Fibroblast of gingiva (primary cell): ENCODE results near the gene MBNL1.
A peak's percentile ranks its signal among the peaks of the same experiment; 100 is the strongest.
"Not testable (repeated sequence)": the region's sequence is repeated elsewhere in the genome, so short reads cannot be mapped to it uniquely, and the experiment has no call there.

Source experiments
- DNase-seq: peaks from one replicate; pipeline ENCODE4 v3.0.0-alpha.2; 2011; ENCODE audit warnings: low read depth

The MBNL1 gene

GRCh38 chr3:152350139-152350538 is 81.4 kb downstream of the MBNL1 start:
- no peak for DNase-seq

- DNase-seq: no peak
Measured at GRCh38 chr3:152350776-152351175, 82.0 kb downstream of the MBNL1 start.

GRCh38 chr3:152352554-152352953 is 83.8 kb downstream of the MBNL1 start:
- no peak for DNase-seq

- no peak for DNase-seq
Measured at GRCh38 chr3:152353578-152353977, 84.8 kb downstream of the MBNL1 start.

GRCh38 chr3:152355744-152356665 is 87.3 kb downstream of the MBNL1 start:
- peak; percentile 25 for DNase-seq

- no peak for DNase-seq
Measured at GRCh38 chr3:152356870-152357276, 88.1 kb downstream of the MBNL1 start.

GRCh38 chr3:152357587-152357986 is 88.9 kb downstream of the MBNL1 start:
- no peak for DNase-seq

- DNase-seq: no peak
Measured at GRCh38 chr3:152359385-152360248, 90.9 kb downstream of the MBNL1 start.

- no peak for DNase-seq
Measured at GRCh38 chr3:152360302-152360701, 91.6 kb downstream of the MBNL1 start.

- no peak for DNase-seq
Measured at GRCh38 chr3:152360966-152361365, 92.2 kb downstream of the MBNL1 start.

GRCh38 chr3:152362086-152362485 is 93.4 kb downstream of the MBNL1 start:
- no peak for DNase-seq

- no peak for DNase-seq
Measured at GRCh38 chr3:152364237-152364636, 95.5 kb downstream of the MBNL1 start.

GRCh38 chr3:152365126-152365525 is 96.4 kb downstream of the MBNL1 start:
- DNase-seq: no peak

GRCh38 chr3:152365766-152366593 is 97.3 kb downstream of the MBNL1 start:
- peak; percentile 54 for DNase-seq

- DNase-seq: not testable (repeated sequence)
Measured at GRCh38 chr3:152367192-152367591, 98.5 kb downstream of the MBNL1 start.

GRCh38 chr3:152372633-152373032 is 103.9 kb downstream of the MBNL1 start:
- DNase-seq: not testable (repeated sequence)

- no peak for DNase-seq
Measured at GRCh38 chr3:152373379-152373778, 104.7 kb downstream of the MBNL1 start.

GRCh38 chr3:152374262-152374990 is 105.7 kb downstream of the MBNL1 start:
- no peak for DNase-seq

- peak; percentile 27 for DNase-seq
Measured at GRCh38 chr3:152375546-152375945, 106.8 kb downstream of the MBNL1 start.

GRCh38 chr3:152376351-152377183 is 107.8 kb downstream of the MBNL1 start:
- DNase-seq: peak; percentile 50
